SK-N-MC (cell line): Measurements from ENCODE around the gene LARP1B.

Source experiments
- DNase-seq: peaks from one replicate; pipeline ENCODE4 v3.0.0-alpha.2; 2011; ENCODE audit warnings: low read depth, low spot score
- H3K27ac ChIP-seq: fragments of 200-600 bp; sonication (generic); 2 replicates; pipeline ENCODE4 v1.5.1; 2016; ENCODE audit warnings: mixed run types
- H3K36me3 ChIP-seq: fragments of 200-600 bp; sonication (generic); 2 replicates; pipeline ENCODE4 v1.6.1; 2017; ENCODE audit warnings: antibody characterized with exemption, low read length, mixed read lengths; ENCODE audit not compliant: insufficient read depth
- H3K4me3 ChIP-seq: fragments of 200-600 bp; sonication (generic); 2 replicates; pipeline ENCODE4 v1.5.1; 2016
- H3K9ac ChIP-seq: fragments of 200-600 bp; sonication (generic); 2 replicates; pipeline ENCODE4 v1.8.0; 2017; ENCODE audit warnings: mixed run types, mixed read lengths; ENCODE audit not compliant: insufficient read length
- H3K9me3 ChIP-seq: fragments of 200-600 bp; sonication (generic); 2 replicates; pipeline ENCODE4 v1.6.1; 2017; ENCODE audit warnings: low read depth, mild to moderate bottlenecking, antibody characterized with exemption, low read length, moderate library complexity, mixed read lengths
- EZH2 ChIP-seq: fragments of 200-600 bp; sonication (generic); IDR thresholded peaks from one replicate; pipeline ENCODE4 v1.6.1; 2017; ENCODE audit warnings: antibody characterized with exemption
- FOXP2 ChIP-seq: optimal IDR thresholded peaks from 2 replicates; pipeline ENCODE3; 2011; ENCODE audit warnings: mild to moderate bottlenecking, moderate library complexity; ENCODE audit not compliant: insufficient read depth; ENCODE audit errors: extremely low read length, control extremely low read depth
- POLR2AphosphoS5 ChIP-seq: IDR thresholded peaks from 2 replicates; pipeline ENCODE4 v1.6.1; 2012; ENCODE audit warnings: mild to moderate bottlenecking, low read depth, low read length, borderline replicate concordance

Gene LARP1B

DNA sequence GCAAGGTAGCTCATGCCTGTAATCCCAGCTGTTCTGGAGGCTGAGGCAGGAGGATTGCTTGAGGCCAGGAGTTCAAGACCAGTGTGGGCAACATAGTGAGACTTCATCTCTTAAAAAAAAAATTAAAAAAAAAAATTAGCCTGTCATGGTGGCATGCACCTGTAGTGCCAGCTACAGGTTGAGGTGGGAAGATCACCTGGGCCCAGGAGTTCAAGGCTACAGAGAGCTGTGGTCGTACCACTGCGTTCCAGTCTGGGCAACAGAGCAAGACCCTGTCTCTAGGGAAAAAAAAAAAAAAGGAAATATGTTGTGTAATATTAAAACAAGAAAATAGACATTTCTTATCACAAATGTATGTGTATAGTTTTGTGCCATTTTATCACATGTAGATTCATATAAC lies 97.8 kb downstream of the LARP1B start:
- H3K9me3 ChIP-seq, result no peaks in the 10 kb centered on the region; the same call in 1 of the 2 replicates
- no peak overlapping the region for H3K4me3 ChIP-seq
- no peaks in the 10 kb centered on the region; the same call in 1 of the 2 replicates for H3K36me3 ChIP-seq
- no peak for DNase-seq
- no peak for TF ChIP-seq FOXP2
- no peak for TF ChIP-seq POLR2AphosphoS5
- no peak for TF ChIP-seq EZH2
- no peak overlapping the region for H3K27ac ChIP-seq
- H3K9ac ChIP-seq, result no peak overlapping the region

DNA sequence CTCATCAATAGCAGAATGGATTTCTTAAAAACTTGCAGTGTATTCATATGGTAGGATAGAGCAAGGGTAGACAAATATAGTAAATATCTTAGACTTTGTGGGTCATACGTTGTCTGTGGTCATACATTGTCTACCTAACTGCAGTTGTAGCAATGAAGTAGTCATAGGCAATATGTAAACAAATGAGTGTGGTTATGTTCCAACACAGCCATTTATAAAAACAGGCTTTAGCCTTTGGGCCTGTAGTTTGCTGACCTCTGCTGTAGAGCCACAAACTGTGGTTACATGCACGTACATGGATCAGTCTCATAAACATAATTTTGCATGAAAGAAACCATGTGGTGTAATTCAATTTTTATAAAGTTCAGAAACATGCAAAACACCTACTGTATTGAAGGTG lies 98.9 kb downstream of the LARP1B start:
- no peak for DNase-seq
- TF ChIP-seq FOXP2, result no peak
- no peak for TF ChIP-seq EZH2
- no peak for TF ChIP-seq POLR2AphosphoS5
- no peak overlapping the region for H3K27ac ChIP-seq

GRCh38 chr4:128161138-128161537 lies 100.0 kb downstream of the LARP1B start:
- no peak for DNase-seq
- Histone ChIP-seq H3K4me3 (no peak overlapping the region), H3K36me3 (no peaks in the 10 kb centered on the region; the same call in 1 of the 2 replicates), H3K9me3 (no peaks in the 10 kb centered on the region; the same call in 1 of the 2 replicates), H3K9ac (no peak overlapping the region), H3K27ac (no peak overlapping the region)
- TF ChIP-seq EZH2, result no peak
- no peak for TF ChIP-seq POLR2AphosphoS5
- no peak for TF ChIP-seq FOXP2

More for the DNA sequence above, 98.9 kb downstream of the LARP1B start:
- H3K4me3 ChIP-seq, result no peak overlapping the region
- H3K36me3 ChIP-seq, result no peaks in the 10 kb centered on the region; the same call in 1 of the 2 replicates
- no peak overlapping the region for H3K9ac ChIP-seq
- H3K9me3 ChIP-seq, result no peaks in the 10 kb centered on the region; the same call in 1 of the 2 replicates

DNA sequence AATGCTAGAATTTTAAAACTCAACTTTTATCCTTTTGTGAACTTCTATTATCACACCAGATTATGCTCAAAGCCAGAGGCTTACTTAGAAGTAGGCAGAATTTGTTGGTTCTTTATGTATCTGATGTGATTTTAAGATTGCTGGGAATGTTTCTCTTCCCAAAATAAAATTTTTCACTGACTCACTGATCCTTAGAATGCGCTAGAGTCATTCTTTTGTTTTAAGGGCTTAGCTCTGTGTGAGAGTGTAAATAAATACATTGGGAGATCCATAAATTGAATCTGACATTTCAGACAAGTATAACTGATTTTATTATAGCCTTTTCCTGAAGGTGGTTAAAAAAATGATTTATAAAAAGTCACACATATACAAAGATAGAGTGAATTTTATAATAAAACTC lies 101.3 kb downstream of the LARP1B start:
- no peak overlapping the region for H3K27ac ChIP-seq
- H3K4me3 ChIP-seq, result no peak overlapping the region
- TF ChIP-seq FOXP2 (no peak), EZH2 (no peak), POLR2AphosphoS5 (no peak)
- H3K9ac ChIP-seq, result no peak overlapping the region
- H3K9me3 ChIP-seq, result no peaks in the 10 kb centered on the region; the same call in 1 of the 2 replicates
- H3K36me3 ChIP-seq, result no peaks in the 10 kb centered on the region
- no peak for DNase-seq

GRCh38 chr4:128163177-128164117 lies 102.3 kb downstream of the LARP1B start:
- no peaks in the 10 kb centered on the region for H3K9me3 ChIP-seq
- no peak for DNase-seq
- no peaks in the 10 kb centered on the region for H3K36me3 ChIP-seq
- no peak overlapping the region for H3K4me3 ChIP-seq
- H3K27ac ChIP-seq, result no peak overlapping the region
- H3K9ac ChIP-seq, result no peak overlapping the region
- TF ChIP-seq FOXP2 (no peak), EZH2 (no peak), POLR2AphosphoS5 (no peak)

DNA sequence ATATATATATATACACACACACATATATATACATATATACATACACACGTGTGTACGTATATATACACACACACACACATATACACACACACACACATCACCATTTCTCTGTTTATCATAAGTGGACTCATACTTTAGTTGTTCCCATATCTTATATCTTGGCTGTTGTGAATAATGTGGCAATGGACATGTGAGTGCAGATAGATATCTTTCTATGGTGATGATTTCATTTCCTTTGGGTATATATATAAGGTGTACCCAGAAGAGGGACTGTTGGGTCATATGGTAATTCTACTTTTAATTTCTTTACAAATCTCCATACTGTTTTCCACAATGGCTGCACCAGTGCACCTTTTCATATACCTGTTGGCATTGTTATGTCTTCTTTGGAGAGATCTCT lies 105.9 kb downstream of the LARP1B start:
- TF ChIP-seq POLR2AphosphoS5 (no peak), FOXP2 (no peak), EZH2 (no peak)
- no peak overlapping the region for H3K9ac ChIP-seq
- no peak overlapping the region for H3K27ac ChIP-seq
- no peaks in the 10 kb centered on the region for H3K36me3 ChIP-seq
- no peak for DNase-seq
- no peak overlapping the region for H3K4me3 ChIP-seq
- H3K9me3 ChIP-seq, result no peaks in the 10 kb centered on the region

DNA sequence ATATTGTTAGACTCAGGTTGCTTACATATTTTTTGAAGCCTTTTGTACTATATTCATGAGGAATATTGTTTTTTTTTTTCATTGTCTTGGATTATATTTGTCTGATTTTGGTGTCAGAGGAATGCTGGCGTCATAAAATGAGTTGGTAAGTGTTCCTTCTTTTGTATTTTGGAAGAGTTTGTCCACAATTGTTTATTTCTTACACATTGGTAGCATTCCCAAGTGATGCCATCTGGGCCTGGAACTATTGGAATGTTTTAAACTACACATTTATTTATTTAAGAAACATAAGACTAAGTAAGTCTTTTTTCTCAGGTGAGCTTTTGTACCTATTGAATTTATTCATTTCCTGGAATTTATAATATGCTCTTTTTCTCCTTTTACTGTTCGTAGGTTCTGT lies 107.6 kb downstream of the LARP1B start:
- no peak for TF ChIP-seq FOXP2
- no peak for TF ChIP-seq EZH2
- DNase-seq, result no peak
- Histone ChIP-seq H3K27ac (no peak overlapping the region), H3K9me3 (no peaks in the 10 kb centered on the region), H3K4me3 (no peak overlapping the region), H3K9ac (no peak overlapping the region), H3K36me3 (no peaks in the 10 kb centered on the region)

- H3K36me3 ChIP-seq, result no peaks in the 10 kb centered on the region
- DNase-seq, result no peak
- no peak overlapping the region for H3K27ac ChIP-seq
- TF ChIP-seq FOXP2 (no peak), EZH2 (no peak), POLR2AphosphoS5 (no peak)
- H3K9ac ChIP-seq, result no peak overlapping the region
- no peak overlapping the region for H3K4me3 ChIP-seq
- H3K9me3 ChIP-seq, result no peaks in the 10 kb centered on the region
These were observed 108.1 kb downstream of the LARP1B start for GRCh38 chr4:128169245-128169644.
